Activated naive CD4-positive, alpha-beta T cell treated with anti-CD3 and anti-CD28 coated beads, Interleukin-2, amount 10 ng/mL, durations not matched to agents 7 days and 5 days (primary cell): ENCODE measurements around the gene TP53I11.

Source experiments
- CTCF ChIA-PET: fragments of 350-600 bp; sonication (Branson Sonifier 250); formaldehyde crosslinking; loops from one replicate; lab custom pipeline; 2021; ENCODE audit warnings: antibody characterized with exemption; lab: Charles Lee
- DNase-seq: peaks from one replicate; pipeline ENCODE4 v3.0.0-alpha.2; 2020
- H3K27ac Mint-ChIP-seq: one replicate; pipeline ENCODE4 v1.8.0; 2021; ENCODE audit warnings: mild to moderate bottlenecking, moderate library complexity, mixed read lengths
- H3K27me3 Mint-ChIP-seq: one replicate; pipeline ENCODE4 v1.8.0; 2021; ENCODE audit warnings: mild to moderate bottlenecking, mixed read lengths
- H3K36me3 Mint-ChIP-seq: one replicate; pipeline ENCODE4 v1.8.0; 2021; ENCODE audit warnings: mixed read lengths
- H3K4me1 Mint-ChIP-seq: one replicate; pipeline ENCODE4 v1.8.0; 2021; ENCODE audit warnings: mixed read lengths
- H3K4me3 Mint-ChIP-seq: one replicate; pipeline ENCODE4 v1.8.0; 2021; ENCODE audit warnings: mild to moderate bottlenecking, moderate library complexity, mixed read lengths
- H3K9me3 Mint-ChIP-seq: one replicate; pipeline ENCODE4 v1.8.0; 2021; ENCODE audit warnings: mixed read lengths

Gene TP53I11

DNA sequence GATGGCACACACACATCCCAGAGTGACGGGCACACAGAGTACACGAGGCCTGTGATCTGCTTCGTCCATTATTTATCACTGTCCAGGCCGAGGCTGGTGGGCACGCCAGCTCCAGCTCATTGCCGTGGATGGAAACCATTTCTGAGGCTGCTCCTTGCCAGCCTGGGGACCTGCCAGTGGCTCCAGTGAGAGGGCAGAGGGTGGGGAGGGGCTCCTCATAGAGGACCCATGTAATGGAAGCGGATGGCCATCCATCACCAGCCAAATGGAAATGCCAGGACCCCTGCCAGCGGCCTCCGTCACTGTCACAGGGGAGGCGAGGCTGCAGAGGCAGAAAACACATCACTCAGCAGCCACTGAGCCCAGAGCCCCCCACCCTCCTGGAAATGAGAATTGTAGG lies 35.7 kb downstream of the TP53I11 start:
- no peak overlapping the region for H3K27ac Mint-ChIP-seq
- H3K4me3 Mint-ChIP-seq, result no peak overlapping the region

DNA sequence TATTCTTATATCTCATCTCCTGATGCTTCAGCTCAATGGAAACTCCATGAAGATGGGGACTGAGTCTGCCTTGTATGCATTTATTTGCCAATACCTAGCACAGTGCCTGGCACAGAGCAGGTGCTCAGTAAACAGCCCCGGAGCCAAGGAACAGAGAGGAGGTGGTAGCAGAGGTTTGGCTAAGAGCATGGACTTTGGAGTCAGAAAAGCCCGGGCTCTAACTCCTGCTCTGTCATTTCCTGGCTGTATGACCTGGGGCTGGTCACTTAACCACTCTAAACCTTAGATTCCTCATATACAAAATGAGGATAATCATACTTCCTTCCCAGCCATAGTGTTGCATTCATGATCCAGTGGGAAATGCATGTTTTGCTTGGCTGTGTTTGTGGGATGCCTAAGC lies 36.6 kb downstream of the TP53I11 start:
- CTCF ChIA-PET, result interaction anchor here (1.1 to 1.8 kb wide), 3 partner anchors 13 to 292 kb away, joined by 4 to 11 read pairs (median 5); no protein-coding TSS in a partner anchor
- no peaks in the 10 kb centered on the region for H3K9me3 Mint-ChIP-seq
- H3K36me3 Mint-ChIP-seq, result peaks cover 6% of the 10 kb centered on the region
- H3K27me3 Mint-ChIP-seq, result no peaks in the 10 kb centered on the region
- no peak overlapping the region for H3K4me3 Mint-ChIP-seq
- DNase-seq, result no peak
- no peak overlapping the region for H3K27ac Mint-ChIP-seq
- H3K4me1 Mint-ChIP-seq, result peaks cover 3% of the 10 kb centered on the region

More for the DNA sequence above, 35.7 kb downstream of the TP53I11 start:
- DNase-seq, result no peak
- Mint-ChIP-seq H3K9me3 (no peaks in the 10 kb centered on the region), H3K4me1 (peaks cover 3% of the 10 kb centered on the region), H3K27me3 (no peaks in the 10 kb centered on the region), H3K36me3 (peaks cover 9% of the 10 kb centered on the region)
- CTCF ChIA-PET, result interaction anchor here (0.6 to 1.8 kb wide), 4 partner anchors 12 to 293 kb away, joined by 4 to 11 read pairs (median 6); no protein-coding TSS in a partner anchor

DNA sequence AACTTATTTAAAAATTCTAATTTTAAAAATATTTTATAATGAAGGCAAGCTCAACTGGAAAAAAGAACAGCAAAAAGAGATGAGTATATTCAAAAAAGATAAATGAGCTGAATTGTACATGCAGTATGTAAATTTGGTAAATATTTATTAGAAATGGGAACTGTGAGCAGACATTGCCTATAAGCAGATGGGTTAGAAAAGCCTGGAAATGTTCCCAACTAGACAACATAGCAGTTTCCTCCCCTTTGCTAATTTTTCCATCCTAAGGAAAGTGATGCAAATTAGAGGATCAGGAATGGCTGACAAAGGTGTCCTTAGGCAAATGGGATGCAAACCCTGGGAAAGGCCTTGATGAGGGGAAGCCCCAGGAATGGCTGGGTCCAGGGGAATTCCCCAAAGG lies 37.2 kb downstream of the TP53I11 start:
- H3K4me3 Mint-ChIP-seq, result no peak overlapping the region
- H3K4me1 Mint-ChIP-seq, result peaks cover 3% of the 10 kb centered on the region
- no peak for DNase-seq
- H3K36me3 Mint-ChIP-seq, result peaks cover 4% of the 10 kb centered on the region
- H3K27ac Mint-ChIP-seq, result no peak overlapping the region
- CTCF ChIA-PET, result interaction anchor here (1.0 to 1.4 kb wide), 3 partner anchors 15 to 292 kb away, joined by 3 to 4 read pairs (median 3); no protein-coding TSS in a partner anchor
- no peaks in the 10 kb centered on the region for H3K9me3 Mint-ChIP-seq
- H3K27me3 Mint-ChIP-seq, result no peaks in the 10 kb centered on the region

DNA sequence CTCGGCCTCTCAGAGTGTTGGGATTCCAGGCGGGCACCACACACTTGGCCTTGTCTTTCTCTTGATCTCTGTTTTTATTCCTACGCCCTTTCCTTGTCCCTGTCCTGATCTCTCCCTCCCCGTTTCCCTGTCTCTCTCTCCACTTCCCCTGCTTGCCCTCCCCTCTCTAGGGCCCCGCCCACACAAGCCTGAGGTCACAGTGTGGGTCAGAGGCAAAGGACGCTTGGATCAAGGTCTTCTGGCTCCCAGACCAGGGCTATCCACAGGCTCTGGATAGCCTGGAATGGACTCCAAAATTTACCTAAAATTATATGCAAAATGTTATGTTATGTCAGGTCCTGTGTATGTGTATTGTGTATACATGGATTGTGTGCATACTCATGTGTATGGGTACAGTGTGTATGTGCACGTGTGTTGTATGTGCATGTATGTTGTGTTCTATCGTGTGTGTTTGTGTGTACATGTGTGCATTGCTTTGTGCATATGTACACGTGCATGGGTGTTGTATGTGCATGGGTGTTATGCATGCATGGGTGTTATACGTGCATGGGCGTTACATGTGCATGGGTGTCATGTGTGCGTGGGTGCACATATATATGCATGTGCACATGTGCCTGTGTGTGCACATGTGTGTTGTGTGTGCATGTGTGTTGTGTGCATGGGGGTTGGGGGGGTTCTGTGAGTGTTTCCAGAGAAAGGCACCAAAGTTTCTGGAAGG lies 38.3 kb downstream of the TP53I11 start:
- peaks cover 3% of the 10 kb centered on the region for H3K4me1 Mint-ChIP-seq
- CTCF ChIA-PET, result interaction anchor here (0.9 to 2.4 kb wide), 10 partner anchors 16 to 356 kb away, joined by 3 to 13 read pairs (median 4); no protein-coding TSS in a partner anchor
- H3K27ac Mint-ChIP-seq, result no peak overlapping the region
- DNase-seq, result no peak
- H3K4me3 Mint-ChIP-seq, result no peak overlapping the region
- no peaks in the 10 kb centered on the region for H3K27me3 Mint-ChIP-seq
- peaks cover 3% of the 10 kb centered on the region for H3K36me3 Mint-ChIP-seq
- H3K9me3 Mint-ChIP-seq, result no peaks in the 10 kb centered on the region

DNA sequence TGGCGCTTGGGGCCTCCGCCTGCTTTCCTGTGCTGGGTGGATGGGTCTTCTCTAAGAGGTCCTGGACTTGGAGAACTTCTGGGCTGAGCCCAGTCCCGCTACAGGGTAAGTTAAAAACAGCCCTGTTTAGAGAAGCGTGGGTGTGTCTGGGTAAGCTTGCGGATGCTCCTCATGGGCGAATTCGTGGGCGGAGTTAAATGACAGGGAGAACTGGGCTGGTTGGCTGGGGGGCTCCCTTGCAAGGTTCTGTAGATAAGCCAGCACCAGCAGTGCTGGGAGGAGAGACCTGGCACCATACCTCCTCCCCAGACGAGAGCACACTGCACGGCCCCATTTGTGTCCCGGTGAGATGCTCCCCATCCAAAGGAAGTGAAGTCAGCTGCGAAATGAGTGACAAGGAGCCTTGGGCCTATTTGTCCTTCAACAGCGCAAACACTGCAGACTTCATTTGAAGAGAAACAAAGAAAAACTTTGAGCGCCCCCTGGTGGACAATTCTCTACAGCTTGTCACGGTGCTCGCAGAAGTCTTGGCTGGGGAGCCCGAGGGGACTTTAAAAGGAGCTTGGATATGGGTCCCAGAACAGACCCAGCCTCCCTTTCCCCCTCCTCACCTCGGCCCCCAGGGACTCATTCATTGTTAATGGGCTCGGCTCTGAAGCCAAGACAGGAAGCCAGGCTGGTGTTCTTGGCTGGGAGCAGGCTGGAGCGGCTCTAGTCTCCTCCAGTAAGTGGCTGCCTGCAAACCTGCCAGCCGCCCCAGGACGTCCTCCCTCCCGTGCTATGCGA lies 39.5 kb downstream of the TP53I11 start:
- H3K36me3 Mint-ChIP-seq, result peaks cover 3% of the 10 kb centered on the region
- no peaks in the 10 kb centered on the region for H3K27me3 Mint-ChIP-seq
- DNase-seq, result peak; percentile 89
- no peak overlapping the region for H3K4me3 Mint-ChIP-seq
- no peaks in the 10 kb centered on the region for H3K9me3 Mint-ChIP-seq
- peaks cover 3% of the 10 kb centered on the region for H3K4me1 Mint-ChIP-seq
- H3K27ac Mint-ChIP-seq, result no peak overlapping the region
- CTCF ChIA-PET, result interaction anchor here (0.6 to 2.4 kb wide), 37 partner anchors 9 to 388 kb away, joined by 3 to 15 read pairs (median 4); no protein-coding TSS in a partner anchor

DNA sequence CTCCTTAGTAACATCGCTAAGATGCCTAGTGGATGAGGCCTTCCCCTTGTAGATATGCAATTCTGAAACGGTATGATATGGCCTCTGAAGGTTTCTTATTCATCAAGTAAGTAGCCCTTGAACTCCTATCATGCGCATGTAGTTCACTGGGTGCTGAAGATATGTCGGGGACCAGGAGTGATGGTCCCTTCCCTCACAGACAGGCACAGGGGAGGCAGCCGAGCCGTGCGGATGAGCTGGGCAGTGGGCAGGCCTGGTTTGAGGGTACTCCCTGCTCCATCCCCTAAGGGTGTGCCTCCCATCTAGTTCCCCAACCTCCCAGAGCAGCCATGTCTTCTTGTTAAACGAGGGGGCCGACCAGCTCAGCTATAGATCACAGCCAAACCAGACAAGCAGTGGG lies 40.1 kb downstream of the TP53I11 start:
- Mint-ChIP-seq H3K4me1 (peaks cover 3% of the 10 kb centered on the region), H3K27me3 (no peaks in the 10 kb centered on the region), H3K9me3 (no peaks in the 10 kb centered on the region), H3K27ac (no peak overlapping the region), H3K36me3 (peaks cover 3% of the 10 kb centered on the region), H3K4me3 (no peak overlapping the region)
- DNase-seq, result no peak
- CTCF ChIA-PET, result interaction anchor here (0.7 to 2.4 kb wide), 22 partner anchors 8 to 387 kb away, joined by 3 to 13 read pairs (median 4); no protein-coding TSS in a partner anchor

DNA sequence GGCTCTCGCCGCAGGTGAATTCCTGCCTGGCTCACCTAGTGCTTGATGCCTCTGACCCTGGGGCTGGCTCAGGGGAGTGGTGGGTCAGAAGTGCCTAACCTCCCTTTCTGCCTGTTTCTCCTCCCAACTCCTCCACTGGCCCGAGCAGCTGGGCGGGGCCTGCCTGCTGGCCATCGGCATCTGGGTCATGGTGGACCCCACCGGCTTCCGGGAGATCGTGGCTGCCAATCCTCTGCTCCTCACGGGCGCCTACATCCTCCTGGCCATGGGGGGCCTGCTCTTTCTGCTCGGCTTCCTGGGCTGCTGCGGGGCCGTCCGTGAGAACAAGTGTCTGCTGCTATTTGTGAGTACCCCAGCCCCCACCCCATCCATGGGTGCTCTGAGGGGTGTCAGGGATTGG lies 41.1 kb downstream of the TP53I11 start:
- Mint-ChIP-seq H3K4me1 (peaks cover 3% of the 10 kb centered on the region), H3K27ac (no peak overlapping the region), H3K4me3 (no peak overlapping the region), H3K9me3 (no peaks in the 10 kb centered on the region), H3K36me3 (peaks cover 3% of the 10 kb centered on the region), H3K27me3 (no peaks in the 10 kb centered on the region)
- CTCF ChIA-PET, result interaction anchor here (0.9 to 1.2 kb wide), 2 partner anchors 9 to 13 kb away, joined by 3 read pairs; no protein-coding TSS in a partner anchor
- no peak for DNase-seq

DNA sequence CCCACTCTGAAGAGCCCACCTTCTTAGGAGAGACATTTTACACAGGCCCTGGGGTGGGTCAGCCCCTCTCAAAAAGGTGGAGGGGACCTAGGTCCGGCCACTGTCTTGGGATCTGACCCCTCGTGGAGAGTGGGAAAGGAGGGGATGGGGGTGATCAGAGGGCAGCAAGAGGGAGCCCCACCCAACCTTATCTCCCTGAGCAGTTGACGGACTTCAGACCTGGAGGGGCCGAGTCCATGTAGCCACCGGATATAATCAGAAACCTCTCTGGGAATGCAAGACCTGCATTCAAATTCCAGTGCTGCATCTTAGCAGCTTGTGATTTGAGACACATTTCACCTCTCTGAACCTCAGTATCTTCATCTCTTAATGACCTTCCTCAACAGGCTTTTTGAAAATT lies 44.0 kb downstream of the TP53I11 start:
- Mint-ChIP-seq H3K4me3 (no peak overlapping the region), H3K9me3 (no peaks in the 10 kb centered on the region), H3K36me3 (peaks cover 3% of the 10 kb centered on the region), H3K4me1 (peaks cover 3% of the 10 kb centered on the region), H3K27ac (no peak overlapping the region), H3K27me3 (no peaks in the 10 kb centered on the region)
- CTCF ChIA-PET, result interaction anchor here (1.0 to 2.1 kb wide), 3 partner anchors 21 to 290 kb away, joined by 3 to 4 read pairs (median 4); no protein-coding TSS in a partner anchor
- DNase-seq, result no peak

DNA sequence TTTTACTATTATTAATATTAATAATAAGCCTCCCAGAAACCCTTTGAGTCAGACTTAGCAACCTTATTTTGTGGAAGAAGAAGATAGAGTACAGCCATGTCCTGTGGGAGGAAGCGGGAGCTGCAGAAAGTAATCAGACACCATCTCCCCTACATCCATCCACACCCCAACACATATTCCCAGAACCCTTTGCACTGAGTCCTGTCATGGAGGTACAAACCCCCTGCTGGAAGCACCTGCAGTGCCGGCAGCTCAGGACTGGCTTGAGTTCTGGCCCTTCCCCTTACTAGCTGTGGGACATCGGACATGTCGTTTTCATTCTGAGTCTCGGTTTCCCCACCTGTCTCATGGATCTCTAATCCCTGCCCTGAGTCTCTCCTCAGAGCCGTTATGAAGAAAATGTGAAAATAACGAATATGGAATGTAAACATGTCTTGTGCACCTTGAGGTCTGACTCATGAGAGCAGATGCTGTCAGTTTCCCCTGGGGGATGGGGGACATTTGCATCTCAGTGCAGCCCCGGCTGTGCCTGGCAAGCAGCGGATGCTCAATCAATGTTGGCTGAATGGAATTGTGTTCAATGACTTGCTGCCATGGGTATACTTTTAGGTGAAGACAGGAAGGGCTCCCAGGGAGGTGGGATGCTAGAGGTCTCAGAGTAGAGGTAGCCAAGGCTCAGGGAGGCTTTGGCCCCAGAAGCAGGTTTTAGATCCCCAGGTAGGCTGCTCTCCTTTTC lies 45.4 kb downstream of the TP53I11 start:
- H3K9me3 Mint-ChIP-seq, result no peaks in the 10 kb centered on the region
- no peak overlapping the region for H3K4me3 Mint-ChIP-seq
- no peaks in the 10 kb centered on the region for H3K27me3 Mint-ChIP-seq
- DNase-seq, result no peak
- CTCF ChIA-PET, result interaction anchor here (1.4 to 2.1 kb wide), 2 partner anchors 22 to 31 kb away, joined by 4 read pairs; no protein-coding TSS in a partner anchor
- H3K36me3 Mint-ChIP-seq, result peaks cover 1% of the 10 kb centered on the region
- no peaks in the 10 kb centered on the region for H3K4me1 Mint-ChIP-seq
- H3K27ac Mint-ChIP-seq, result no peak overlapping the region

DNA sequence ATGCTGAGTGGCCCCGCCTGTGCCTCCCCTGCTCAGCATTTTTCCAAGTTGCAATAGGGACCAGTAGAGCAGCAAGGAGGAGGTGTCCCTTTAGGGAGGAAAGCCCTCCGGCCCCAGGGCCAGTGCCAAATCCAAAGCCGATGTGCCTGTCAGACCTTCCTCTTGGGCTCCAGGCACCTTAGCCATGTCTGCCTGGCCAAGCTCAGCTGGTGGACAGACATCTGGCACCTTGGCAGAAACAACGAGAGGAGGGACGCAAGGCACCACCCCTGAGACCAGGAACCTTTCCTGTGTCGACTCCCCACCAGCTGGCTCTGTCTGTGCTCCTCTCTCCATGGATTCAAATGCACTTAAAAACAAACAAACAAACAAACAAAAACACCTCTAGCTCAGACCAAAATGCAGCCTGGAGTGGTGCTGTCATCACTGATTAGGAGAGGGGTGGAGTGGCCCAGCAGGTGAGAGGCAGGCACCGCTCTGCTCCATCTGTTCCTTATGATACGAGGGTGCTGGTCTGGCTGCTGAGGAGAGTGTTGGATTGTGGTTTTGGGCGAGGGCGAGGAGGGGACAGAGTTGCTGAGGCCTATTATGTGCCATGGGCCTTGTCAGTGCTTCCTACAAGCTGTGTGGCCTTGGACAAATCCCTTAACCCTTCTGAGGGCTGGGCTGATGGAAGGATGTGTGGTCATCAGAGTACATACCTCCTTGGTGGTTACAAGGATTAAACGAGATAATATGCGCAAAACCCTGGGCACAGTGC lies 46.2 kb downstream of the TP53I11 start:
- Mint-ChIP-seq H3K27ac (no peak overlapping the region), H3K27me3 (no peaks in the 10 kb centered on the region), H3K36me3 (no peaks in the 10 kb centered on the region), H3K4me1 (no peaks in the 10 kb centered on the region), H3K4me3 (no peak overlapping the region), H3K9me3 (no peaks in the 10 kb centered on the region)
- DNase-seq, result no peak
- CTCF ChIA-PET, result interaction anchor here (0.8 to 2.1 kb wide), 2 partner anchors 23 to 348 kb away, joined by 3 to 4 read pairs; no protein-coding TSS in a partner anchor

DNA sequence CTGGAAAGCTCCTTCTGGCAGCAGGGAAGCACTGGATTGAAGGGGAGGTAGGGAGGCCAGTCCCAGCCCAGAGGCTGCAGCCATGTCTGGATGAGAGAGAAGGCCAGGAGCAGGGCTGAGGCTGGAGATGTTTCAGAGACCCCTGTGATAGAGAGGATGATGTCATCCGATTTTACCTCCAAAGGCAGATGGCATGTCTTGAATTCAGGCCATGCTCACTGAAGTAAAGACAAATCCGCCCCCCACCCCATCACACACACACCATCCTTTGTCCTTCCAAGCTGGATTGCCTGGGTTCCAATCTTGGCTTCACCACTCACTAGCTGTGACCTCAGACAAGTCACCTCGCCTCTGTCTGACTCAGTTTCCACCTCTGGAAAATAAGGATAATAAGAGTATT lies 47.2 kb downstream of the TP53I11 start:
- no peaks in the 10 kb centered on the region for H3K4me1 Mint-ChIP-seq
- peaks cover 7% of the 10 kb centered on the region for H3K36me3 Mint-ChIP-seq
- DNase-seq, result no peak
- H3K27ac Mint-ChIP-seq, result no peak overlapping the region
- CTCF ChIA-PET, result no interaction called here
- H3K9me3 Mint-ChIP-seq, result no peaks in the 10 kb centered on the region
- no peak overlapping the region for H3K4me3 Mint-ChIP-seq
- no peaks in the 10 kb centered on the region for H3K27me3 Mint-ChIP-seq

DNA sequence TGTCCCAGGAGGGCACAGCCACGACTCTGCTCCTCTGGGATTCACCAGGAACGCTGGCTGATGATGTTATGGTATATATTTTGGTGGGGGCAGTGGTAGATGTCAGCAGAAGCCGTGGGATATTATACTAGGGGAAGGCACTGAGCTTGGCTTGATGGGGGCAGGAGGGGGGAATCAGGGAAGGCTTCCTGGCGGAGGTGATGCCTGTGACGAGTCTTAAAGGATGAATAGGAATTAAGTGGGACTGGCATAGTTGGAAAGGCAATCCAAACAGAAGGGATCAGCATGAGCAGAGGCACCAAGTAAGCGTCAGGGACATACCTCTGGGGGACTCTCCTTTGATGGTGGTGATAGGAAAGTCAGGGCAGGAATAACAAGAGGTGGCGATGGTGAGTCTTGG lies 47.6 kb downstream of the TP53I11 start:
- Mint-ChIP-seq H3K27me3 (no peaks in the 10 kb centered on the region), H3K36me3 (peaks cover 10% of the 10 kb centered on the region), H3K4me3 (no peak overlapping the region), H3K9me3 (no peaks in the 10 kb centered on the region), H3K4me1 (no peaks in the 10 kb centered on the region), H3K27ac (no peak overlapping the region)
- DNase-seq, result no peak
- CTCF ChIA-PET, result interaction anchor here (2.1 kb wide), 1 partner anchor 8 kb away, joined by 8 read pairs; no protein-coding TSS in a partner anchor

DNA sequence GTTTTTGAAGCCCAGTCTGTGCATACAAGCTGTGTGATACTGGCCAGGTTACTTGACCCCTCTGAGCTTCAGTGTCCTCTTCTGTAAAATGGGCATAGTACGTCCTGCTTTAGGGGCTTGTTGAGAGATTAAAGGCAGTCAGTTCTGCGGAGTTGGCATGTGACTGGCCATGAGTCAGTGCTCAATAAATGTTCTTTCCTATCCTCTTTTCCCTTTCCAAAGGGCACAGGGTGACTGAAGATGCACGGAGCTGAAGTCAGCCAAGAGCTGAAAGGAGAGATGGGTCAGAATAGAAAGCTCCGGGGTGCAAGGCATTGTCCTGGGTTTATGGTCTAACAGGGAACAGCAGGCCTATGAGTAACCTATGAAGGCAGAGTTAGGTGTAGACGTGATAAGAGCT lies 48.9 kb downstream of the TP53I11 start:
- CTCF ChIA-PET, result interaction anchor here (0.9 to 2.1 kb wide), 3 partner anchors 9 to 345 kb away, joined by 3 to 8 read pairs (median 5); no protein-coding TSS in a partner anchor
- DNase-seq, result no peak
- H3K27ac Mint-ChIP-seq, result no peak overlapping the region
- peaks cover 12% of the 10 kb centered on the region for H3K36me3 Mint-ChIP-seq
- H3K4me1 Mint-ChIP-seq, result no peaks in the 10 kb centered on the region
- H3K4me3 Mint-ChIP-seq, result no peak overlapping the region
- H3K9me3 Mint-ChIP-seq, result no peaks in the 10 kb centered on the region
- H3K27me3 Mint-ChIP-seq, result no peaks in the 10 kb centered on the region
